Activated naive CD4-positive, alpha-beta T cell treated with anti-CD3 and anti-CD28 coated beads for 36 hours (primary cell): ENCODE measurements around the gene NHSL2. TPM values are rescaled to one million over a fixed set of nuclear protein-coding genes. Genes with fewer than 3 reads are reported as not detected.

Experiments
- CTCF ChIA-PET: fragments of 350-600 bp; sonication (Branson Sonifier 250); formaldehyde crosslinking; loops from one replicate; lab custom pipeline; 2021; ENCODE audit warnings: antibody characterized with exemption; lab: Charles Lee
- DNase-seq: peaks from one replicate; pipeline ENCODE4 v3.0.0-alpha.2; 2020
- H3K27ac Mint-ChIP-seq: one replicate; pipeline ENCODE4 v1.8.0; 2021; ENCODE audit warnings: mild to moderate bottlenecking, mixed read lengths
- H3K27me3 Mint-ChIP-seq: one replicate; pipeline ENCODE4 v1.8.0; 2021; ENCODE audit warnings: low read depth, mixed read lengths
- H3K36me3 Mint-ChIP-seq: one replicate; pipeline ENCODE4 v1.8.0; 2021; ENCODE audit warnings: low read depth, mixed read lengths
- H3K4me1 Mint-ChIP-seq: one replicate; pipeline ENCODE4 v1.8.0; 2021; ENCODE audit warnings: low read depth, mixed read lengths
- H3K4me3 Mint-ChIP-seq: one replicate; pipeline ENCODE4 v1.8.0; 2021; ENCODE audit warnings: mild to moderate bottlenecking, moderate library complexity, mixed read lengths
- H3K9me3 Mint-ChIP-seq: one replicate; pipeline ENCODE4 v1.8.0; 2021; ENCODE audit warnings: mixed read lengths
- intact Hi-C: fragments of 100-400 bp; cut with micrococcal nuclease; formaldehyde crosslinking; loops from one replicate; pipeline ENCODE4 v1.15.1; 2023
- total RNA-seq, 2 experiments: library from RNA; stranded (reverse); gene quantifications; one replicate each; pipeline ENCODE4 v1.2.3, GENCODE V29; 2021

The NHSL2 gene
- total RNA-seq, 2 experiments from 2014 or later: 0.10 to 0.41 TPM

DNA sequence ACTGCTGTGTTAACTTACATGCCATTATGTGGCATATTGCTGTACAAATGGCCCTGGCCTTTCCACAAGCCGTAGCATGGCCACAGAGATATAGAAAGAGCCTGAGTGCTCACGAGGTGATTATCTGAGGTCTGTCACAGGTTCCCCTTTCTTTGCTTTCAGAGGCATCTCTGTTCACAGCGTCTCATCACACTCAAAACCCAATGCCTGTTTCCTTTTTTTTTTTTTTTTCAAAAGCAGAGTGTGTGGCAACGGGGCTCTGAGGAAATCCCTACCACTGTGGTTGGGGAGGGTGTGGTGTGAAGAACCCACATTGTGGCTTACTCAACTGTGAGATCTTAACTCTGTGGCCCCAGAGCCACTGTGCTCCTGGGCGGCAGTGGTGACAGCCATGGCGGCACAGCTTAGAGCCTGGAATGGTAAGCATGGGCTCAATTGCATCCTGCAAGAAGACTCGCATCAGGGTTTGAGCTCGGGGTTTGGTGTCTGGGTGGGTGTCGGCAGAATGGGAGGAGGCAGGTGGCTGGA lies 190.2 kb downstream of the NHSL2 start:
- no peak overlapping the region for H3K4me3 Mint-ChIP-seq
- no peaks in the 10 kb centered on the region for H3K36me3 Mint-ChIP-seq
- CTCF ChIA-PET: no interaction called here
- H3K27me3 Mint-ChIP-seq: peaks cover 17% of the 10 kb centered on the region
- DNase-seq: peak; percentile 77
- H3K4me1 Mint-ChIP-seq: peaks cover 31% of the 10 kb centered on the region
- intact Hi-C loops: loop anchor here (1.0 to 2.0 kb wide), 3 partner anchors 20 to 82 kb away; no protein-coding TSS in a partner anchor
- no peaks in the 10 kb centered on the region for H3K9me3 Mint-ChIP-seq
- H3K27ac Mint-ChIP-seq: no peak overlapping the region

DNA sequence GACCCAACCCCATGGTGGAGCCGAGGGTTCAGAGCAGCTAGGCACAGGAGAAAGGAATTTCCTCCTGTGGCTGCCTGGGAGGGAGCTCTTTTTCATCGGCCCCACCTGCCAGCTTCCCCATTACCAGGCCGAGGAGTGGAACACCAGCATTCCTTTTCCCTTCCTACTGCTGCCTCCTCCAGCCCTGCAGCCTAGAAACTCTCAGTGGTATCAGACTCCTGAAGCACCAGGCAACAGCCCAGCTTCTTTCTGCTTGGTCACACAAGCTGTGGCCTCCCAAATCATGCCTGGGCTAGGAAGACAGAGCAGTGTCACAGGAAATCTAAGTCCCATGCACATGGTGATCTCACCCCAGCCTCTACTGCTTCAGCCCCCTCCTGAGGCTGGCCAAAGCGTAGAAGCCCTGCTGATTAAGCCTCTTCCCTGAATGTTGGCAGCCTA lies 191.0 kb downstream of the NHSL2 start:
- DNase-seq: no peak
- Mint-ChIP-seq H3K27ac (no peak overlapping the region), H3K4me1 (peaks cover 31% of the 10 kb centered on the region), H3K27me3 (peaks cover 17% of the 10 kb centered on the region), H3K36me3 (no peaks in the 10 kb centered on the region), H3K4me3 (no peak overlapping the region), H3K9me3 (no peaks in the 10 kb centered on the region)
- intact Hi-C loops: loop anchor here (1.0 to 2.0 kb wide), 3 partner anchors 19 to 83 kb away; no protein-coding TSS in a partner anchor
- CTCF ChIA-PET: no interaction called here

- intact Hi-C loops: no loop called here
- Mint-ChIP-seq H3K4me3 (no peak overlapping the region), H3K4me1 (peaks cover 31% of the 10 kb centered on the region), H3K9me3 (no peaks in the 10 kb centered on the region), H3K36me3 (no peaks in the 10 kb centered on the region), H3K27ac (no peak overlapping the region), H3K27me3 (peaks cover 17% of the 10 kb centered on the region)
- CTCF ChIA-PET: no interaction called here
- DNase-seq: no peak
Measured at GRCh38 chrX:72102126-72102525, 191.5 kb downstream of the NHSL2 start.

GRCh38 chrX:72102760-72103159 lies 192.1 kb downstream of the NHSL2 start:
- CTCF ChIA-PET: interaction anchor here (1.0 kb wide), 1 partner anchor 81 kb away, joined by 3 read pairs; no protein-coding TSS in a partner anchor
- Mint-ChIP-seq H3K27ac (no peak overlapping the region), H3K4me1 (peaks cover 31% of the 10 kb centered on the region), H3K9me3 (no peaks in the 10 kb centered on the region), H3K36me3 (no peaks in the 10 kb centered on the region), H3K4me3 (no peak overlapping the region), H3K27me3 (peaks cover 13% of the 10 kb centered on the region)
- intact Hi-C loops: no loop called here
- DNase-seq: no peak

GRCh38 chrX:72105436-72105835 lies 194.8 kb downstream of the NHSL2 start:
- H3K9me3 Mint-ChIP-seq: no peaks in the 10 kb centered on the region
- CTCF ChIA-PET: no interaction called here
- intact Hi-C loops: no loop called here
- H3K4me1 Mint-ChIP-seq: peaks cover 23% of the 10 kb centered on the region
- H3K27me3 Mint-ChIP-seq: peaks cover 9% of the 10 kb centered on the region
- H3K36me3 Mint-ChIP-seq: no peaks in the 10 kb centered on the region
- no peak overlapping the region for H3K4me3 Mint-ChIP-seq
- no peak overlapping the region for H3K27ac Mint-ChIP-seq
- DNase-seq: peak; percentile 46

DNA sequence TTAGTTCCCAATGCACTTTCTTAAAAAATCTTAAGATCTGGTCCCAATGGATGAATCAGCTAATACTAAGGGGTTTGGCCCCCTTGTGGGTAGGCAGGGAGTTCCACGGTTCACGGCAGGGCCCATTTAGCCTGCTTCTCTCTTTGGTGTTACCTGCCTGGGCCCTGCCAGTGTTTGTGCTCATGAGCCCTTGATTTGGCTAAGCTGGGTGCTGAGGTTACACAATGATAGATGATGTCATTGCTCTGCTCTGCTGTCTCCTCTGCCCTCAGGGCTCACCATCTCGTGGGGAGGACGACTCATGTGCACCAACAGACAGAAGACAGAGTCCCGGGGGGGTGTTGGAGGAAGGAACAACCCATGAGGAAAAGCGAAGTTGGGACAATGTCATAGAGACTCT lies 196.7 kb downstream of the NHSL2 start:
- H3K9me3 Mint-ChIP-seq: no peaks in the 10 kb centered on the region
- DNase-seq: no peak
- no peaks in the 10 kb centered on the region for H3K36me3 Mint-ChIP-seq
- no peak overlapping the region for H3K4me3 Mint-ChIP-seq
- H3K27me3 Mint-ChIP-seq: peaks cover 5% of the 10 kb centered on the region
- CTCF ChIA-PET: no interaction called here
- no peak overlapping the region for H3K27ac Mint-ChIP-seq
- peaks cover 7% of the 10 kb centered on the region for H3K4me1 Mint-ChIP-seq
- intact Hi-C loops: no loop called here

DNA sequence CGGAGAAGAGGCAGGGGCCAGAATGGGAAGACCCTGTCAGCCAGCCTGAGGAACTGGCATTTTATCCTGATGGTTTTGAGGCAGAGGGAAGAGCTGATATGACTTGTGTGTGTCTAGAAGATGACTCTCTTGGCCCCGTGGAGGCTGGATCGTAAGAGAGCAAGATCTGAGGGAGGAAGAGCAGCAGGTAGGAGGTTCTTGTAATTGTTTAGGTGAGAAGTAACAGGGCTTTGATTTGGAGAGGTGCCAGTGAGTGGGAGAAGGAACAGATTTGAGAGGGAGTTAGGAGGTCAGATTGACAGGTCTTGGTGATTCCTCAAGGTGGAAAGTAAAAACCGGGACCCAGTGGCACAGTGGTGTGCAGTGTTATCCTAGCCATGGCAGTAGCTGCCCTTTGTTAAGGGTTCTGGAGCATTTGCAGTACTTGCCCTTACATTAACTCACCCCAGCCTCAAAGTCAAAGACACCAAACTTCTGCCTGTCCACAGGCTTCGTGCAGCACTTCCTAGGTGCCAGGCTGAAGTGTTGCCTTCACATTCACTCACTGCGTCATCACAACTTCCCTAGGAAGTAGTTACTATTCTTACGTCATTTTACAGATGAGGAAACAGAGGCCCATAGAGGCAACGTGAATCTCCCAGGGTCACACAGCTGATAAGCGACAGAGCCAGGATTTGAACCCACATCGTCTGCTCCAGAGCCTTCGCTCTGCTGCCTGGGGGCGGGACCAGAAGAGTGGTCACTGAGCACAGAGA lies 197.4 kb downstream of the NHSL2 start:
- CTCF ChIA-PET: no interaction called here
- no peak for DNase-seq
- Mint-ChIP-seq H3K27ac (no peak overlapping the region), H3K4me1 (peaks cover 7% of the 10 kb centered on the region), H3K27me3 (peaks cover 5% of the 10 kb centered on the region), H3K9me3 (no peaks in the 10 kb centered on the region), H3K4me3 (no peak overlapping the region), H3K36me3 (no peaks in the 10 kb centered on the region)
- intact Hi-C loops: no loop called here

DNA sequence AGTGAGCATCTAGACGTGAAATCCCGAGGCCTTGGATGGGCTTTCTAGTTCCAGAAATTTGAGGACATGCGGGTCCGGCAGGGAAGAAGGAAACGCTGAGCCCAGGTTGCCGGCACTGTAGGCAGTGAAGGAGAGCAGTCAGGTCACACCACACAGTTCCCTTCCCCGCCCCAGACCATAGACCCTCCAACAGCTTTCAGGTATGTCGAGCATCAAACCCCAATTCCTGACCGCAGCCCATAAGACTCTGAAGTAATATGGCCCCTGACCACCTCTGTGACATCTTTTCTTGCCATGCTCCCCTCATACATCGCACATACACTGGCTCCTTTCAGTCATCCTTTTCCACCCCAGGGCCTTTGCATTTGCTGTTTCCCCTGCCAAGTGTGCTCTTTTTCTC lies 198.0 kb downstream of the NHSL2 start:
- Mint-ChIP-seq H3K27ac (no peak overlapping the region), H3K36me3 (no peaks in the 10 kb centered on the region), H3K4me1 (peaks cover 7% of the 10 kb centered on the region), H3K27me3 (peaks cover 5% of the 10 kb centered on the region), H3K9me3 (no peaks in the 10 kb centered on the region), H3K4me3 (no peak overlapping the region)
- intact Hi-C loops: no loop called here
- DNase-seq: no peak
- CTCF ChIA-PET: no interaction called here

DNA sequence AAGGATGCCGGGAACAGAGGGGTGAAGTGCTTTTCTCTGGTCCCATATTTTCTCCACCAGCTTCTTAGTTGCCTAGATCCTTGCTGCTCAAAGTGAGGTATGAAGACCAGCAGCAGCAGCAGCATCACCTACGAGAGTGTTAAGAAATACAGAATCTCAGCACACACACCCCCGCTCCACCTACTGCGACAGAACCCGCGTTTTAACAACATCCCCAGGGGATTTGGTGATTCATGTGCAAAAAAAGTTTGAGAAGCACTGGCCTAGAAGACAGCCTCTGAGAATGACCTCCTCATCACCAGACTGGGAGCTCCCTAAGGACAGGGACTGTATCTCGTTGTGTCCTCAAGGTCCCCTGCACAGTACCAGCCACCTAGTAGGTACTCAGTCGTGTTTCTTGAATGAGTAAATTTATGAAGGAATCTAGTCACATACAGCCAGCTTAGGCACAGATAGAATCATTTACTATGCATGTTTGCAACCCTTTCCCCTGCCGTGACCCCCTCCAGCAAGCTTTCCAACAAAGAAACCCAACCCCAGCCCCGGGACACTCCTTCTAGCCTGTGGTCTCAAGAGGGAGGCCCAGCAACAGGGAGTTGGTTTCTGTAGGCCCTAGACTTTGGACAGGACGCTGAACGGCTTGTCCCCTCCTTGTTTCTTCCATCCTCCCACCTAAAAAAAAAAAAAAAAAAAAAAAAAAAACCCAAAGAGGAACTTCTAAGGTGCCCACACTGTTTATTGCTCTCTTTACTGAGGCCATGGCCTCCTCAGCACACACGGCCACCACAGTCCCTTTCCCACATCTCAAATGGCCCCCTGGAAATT lies 199.6 kb downstream of the NHSL2 start:
- Mint-ChIP-seq H3K4me1 (peaks cover 6% of the 10 kb centered on the region), H3K4me3 (no peak overlapping the region), H3K9me3 (no peaks in the 10 kb centered on the region), H3K36me3 (no peaks in the 10 kb centered on the region), H3K27ac (no peak overlapping the region), H3K27me3 (peaks cover 3% of the 10 kb centered on the region)
- intact Hi-C loops: no loop called here
- DNase-seq: no peak
- CTCF ChIA-PET: no interaction called here

- intact Hi-C loops: no loop called here
- H3K4me3 Mint-ChIP-seq: no peak overlapping the region
- H3K4me1 Mint-ChIP-seq: no peaks in the 10 kb centered on the region
- peaks cover 3% of the 10 kb centered on the region for H3K27me3 Mint-ChIP-seq
- H3K36me3 Mint-ChIP-seq: no peaks in the 10 kb centered on the region
- CTCF ChIA-PET: interaction anchor here (1.4 kb wide), 1 partner anchor 17 kb away, joined by 3 read pairs; no protein-coding TSS in a partner anchor
- H3K27ac Mint-ChIP-seq: no peak overlapping the region
- no peaks in the 10 kb centered on the region for H3K9me3 Mint-ChIP-seq
- DNase-seq: no peak
Measured at GRCh38 chrX:72110876-72111708, 200.4 kb downstream of the NHSL2 start.

- H3K9me3 Mint-ChIP-seq: no peaks in the 10 kb centered on the region
- CTCF ChIA-PET: no interaction called here
- no peak overlapping the region for H3K27ac Mint-ChIP-seq
- peaks cover 3% of the 10 kb centered on the region for H3K27me3 Mint-ChIP-seq
- H3K4me3 Mint-ChIP-seq: no peak overlapping the region
- no peak for DNase-seq
- H3K36me3 Mint-ChIP-seq: no peaks in the 10 kb centered on the region
- intact Hi-C loops: no loop called here
- no peaks in the 10 kb centered on the region for H3K4me1 Mint-ChIP-seq
Measured at GRCh38 chrX:72113461-72113860, 202.8 kb downstream of the NHSL2 start.

DNA sequence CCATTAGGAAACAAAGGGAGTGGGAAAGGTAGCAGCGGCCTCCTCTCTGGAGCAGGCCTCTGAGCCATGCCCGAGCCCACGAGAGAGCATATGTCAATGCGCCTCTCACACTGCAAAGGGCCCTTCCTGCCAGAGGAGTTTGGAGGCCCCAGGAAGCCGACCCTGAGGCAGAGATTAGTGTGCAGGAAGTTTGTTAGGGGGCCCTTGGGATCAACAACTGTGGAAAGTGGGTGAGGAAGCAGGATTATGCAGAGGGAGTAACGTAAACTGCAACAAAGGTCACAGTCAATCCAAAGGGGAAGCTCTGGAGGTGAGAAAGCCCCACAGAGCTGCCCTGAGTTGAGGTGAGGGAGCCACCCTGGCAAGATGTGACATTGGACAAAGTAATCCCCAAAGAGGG lies 203.7 kb downstream of the NHSL2 start:
- CTCF ChIA-PET: interaction anchor here (1.2 kb wide), 1 partner anchor 13 kb away, joined by 3 read pairs; no protein-coding TSS in a partner anchor

More for the DNA sequence above, 203.7 kb downstream of the NHSL2 start:
- H3K36me3 Mint-ChIP-seq: no peaks in the 10 kb centered on the region
- DNase-seq: no peak
- no peaks in the 10 kb centered on the region for H3K9me3 Mint-ChIP-seq
- no peaks in the 10 kb centered on the region for H3K4me1 Mint-ChIP-seq
- H3K27me3 Mint-ChIP-seq: no peaks in the 10 kb centered on the region
- intact Hi-C loops: no loop called here
- no peak overlapping the region for H3K4me3 Mint-ChIP-seq
- H3K27ac Mint-ChIP-seq: no peak overlapping the region
